GM18526 (cell line): ENCODE measurements around the gene TMEM52.

Source experiments
- POLR2A ChIP-seq: IDR thresholded peaks from 3 replicates; pipeline ENCODE4 v1.6.1; 2011; ENCODE audit not compliant: insufficient read length; ENCODE audit errors: extremely low read depth

TMEM52 gene

DNA sequence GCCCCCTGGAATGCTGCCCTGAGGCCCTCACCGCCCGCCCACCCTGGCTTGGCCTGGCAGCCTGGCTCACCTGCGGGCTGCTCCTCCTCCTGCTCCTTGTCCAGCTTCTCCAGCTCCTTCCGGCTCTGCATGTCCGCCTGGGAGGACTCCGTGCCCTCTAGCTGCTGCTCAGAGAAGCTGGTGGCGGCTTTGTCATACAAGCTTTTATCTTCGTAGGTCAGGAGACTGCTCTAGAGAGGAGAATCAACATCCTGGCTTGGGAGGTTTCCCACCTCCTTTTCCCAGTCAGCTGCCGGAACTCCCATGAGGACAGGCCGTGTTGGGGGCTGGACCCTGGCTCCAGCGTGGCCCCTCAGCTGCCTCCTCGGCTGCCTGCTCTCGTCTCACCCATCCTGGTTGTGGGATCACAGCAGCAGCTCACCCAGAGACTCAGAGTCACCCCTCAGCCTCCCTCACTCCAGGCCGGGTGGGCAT lies 36.6 kb upstream of the TMEM52 start:
- no peak for TF ChIP-seq POLR2A

DNA sequence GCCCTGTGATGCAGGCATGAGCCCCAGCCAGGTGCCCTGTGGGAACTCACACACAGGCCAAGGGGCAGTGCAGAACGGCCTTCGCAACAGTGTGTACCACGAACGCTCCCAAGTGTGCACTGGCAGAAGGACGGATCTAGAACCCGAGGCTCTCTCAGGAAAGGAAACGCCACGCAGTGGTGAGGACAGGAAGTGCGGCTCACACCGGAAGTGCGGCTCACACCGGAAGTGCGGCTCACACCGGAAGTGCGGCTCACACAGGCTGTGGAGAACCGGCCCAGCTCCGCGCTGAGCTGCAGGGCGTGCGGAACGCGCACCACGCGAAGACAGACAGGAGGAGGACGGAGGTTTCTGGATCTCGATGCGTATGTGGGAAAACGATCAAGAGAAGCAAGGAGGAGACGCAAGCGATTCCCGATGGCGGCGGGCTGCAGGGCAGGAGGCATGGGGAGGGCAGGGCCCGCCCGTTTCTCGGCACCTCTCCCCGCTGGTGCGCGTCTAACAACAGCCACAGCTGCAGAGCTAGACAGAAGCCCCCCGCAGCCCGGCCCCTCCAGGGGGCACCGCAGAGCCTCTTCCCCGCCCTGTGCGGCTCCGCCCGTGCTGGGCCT lies 35.9 kb upstream of the TMEM52 start:
- no peak for TF ChIP-seq POLR2A

DNA sequence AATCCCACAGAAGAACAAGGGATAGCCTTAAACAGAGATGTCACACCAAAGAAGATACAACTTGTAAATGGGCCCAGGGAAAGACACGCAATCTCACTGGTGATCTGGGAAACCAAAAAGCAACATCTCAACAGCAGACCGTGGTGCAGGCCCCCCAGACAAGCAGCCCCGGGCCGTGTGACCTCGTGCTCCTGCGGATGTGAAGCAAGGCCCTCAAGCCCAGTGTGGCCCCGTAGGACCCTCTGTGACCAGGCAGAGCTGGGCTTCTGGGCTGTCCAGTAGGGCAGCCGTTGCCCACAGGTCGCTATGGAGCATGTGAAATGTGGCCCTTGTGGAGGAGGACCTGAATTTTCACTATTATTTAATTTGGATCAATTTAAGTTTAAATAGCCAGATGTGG lies 34.9 kb upstream of the TMEM52 start:
- TF ChIP-seq POLR2A = no peak

DNA sequence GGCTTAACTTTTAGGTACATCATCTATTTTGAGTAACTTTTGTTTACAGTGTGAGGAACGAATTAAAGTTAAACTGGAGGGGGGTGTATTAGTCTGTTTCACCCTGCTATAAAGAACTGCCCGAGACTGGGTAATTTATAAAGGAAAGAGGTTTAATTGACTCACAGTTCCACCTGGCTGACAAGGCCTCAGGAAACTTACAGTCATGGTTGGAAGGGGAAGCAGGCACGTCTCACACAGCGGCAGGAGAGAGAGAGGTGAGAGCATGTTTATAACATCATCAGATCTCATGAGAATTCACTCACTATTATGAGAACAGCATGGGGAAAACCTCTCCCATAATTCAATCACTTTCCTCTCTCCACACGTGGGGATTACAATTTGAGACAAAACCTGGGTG lies 31.9 kb upstream of the TMEM52 start:
- no peak for TF ChIP-seq POLR2A

DNA sequence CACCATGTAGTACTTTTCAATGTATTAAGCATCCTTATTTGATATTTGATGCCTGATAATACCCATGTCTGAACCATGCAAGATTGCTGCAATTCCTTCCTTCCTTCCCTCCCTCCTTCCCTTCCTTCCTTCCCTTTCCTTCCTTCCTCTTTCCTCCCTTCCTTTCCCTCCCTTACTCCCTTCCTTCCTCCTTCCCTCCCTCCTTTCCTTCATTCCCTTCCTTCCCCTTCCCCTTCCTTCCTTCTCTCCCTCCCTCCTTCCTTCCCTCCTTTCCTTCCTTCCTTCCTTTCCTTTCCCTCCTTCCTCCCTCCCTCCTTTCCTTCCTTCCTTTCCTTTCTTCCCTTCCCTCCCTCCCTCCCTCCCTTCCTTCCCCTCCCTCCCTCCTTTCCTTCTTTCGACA lies 29.7 kb upstream of the TMEM52 start:
- TF ChIP-seq POLR2A = no peak

DNA sequence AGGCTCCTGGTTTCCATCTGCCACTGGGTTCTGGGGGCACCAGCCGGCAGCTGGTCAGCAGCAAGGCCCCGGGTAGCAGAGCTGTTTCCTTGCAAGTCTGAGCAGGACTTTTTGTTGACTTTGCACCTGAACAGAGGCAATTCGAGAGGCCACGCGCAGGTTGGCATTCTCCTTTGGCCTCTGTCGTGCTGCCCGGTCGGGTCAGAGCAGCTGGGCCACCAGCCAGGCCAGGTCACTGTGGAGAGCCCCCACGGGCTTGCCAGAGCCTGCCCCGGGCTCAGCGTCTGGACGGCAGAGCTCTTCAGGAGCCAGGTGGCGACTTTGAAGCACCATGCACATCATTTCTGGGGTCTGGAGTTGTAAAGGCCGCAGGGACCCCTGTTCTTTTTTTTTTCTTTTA lies 28.4 kb upstream of the TMEM52 start:
- TF ChIP-seq POLR2A = no peak

DNA sequence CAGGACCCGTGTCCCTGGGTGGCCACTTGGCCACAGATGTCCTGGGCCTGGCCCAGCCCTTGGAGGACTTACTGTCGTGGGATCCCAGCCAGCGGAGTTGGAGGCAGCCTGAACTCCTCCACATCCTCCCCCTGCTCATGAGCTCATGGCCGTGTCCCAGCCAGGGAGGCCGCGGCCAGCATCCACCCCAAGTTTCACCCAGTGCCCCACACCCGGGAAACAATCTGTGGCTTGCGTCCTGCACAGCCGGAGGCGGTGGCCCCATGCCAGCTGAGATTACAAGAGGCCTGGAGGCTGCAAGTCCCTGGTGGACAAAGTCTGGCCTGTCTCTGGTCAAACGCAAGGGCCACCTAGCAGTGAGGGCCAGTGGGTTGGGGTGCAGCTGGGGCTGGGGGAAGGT lies 27.5 kb upstream of the TMEM52 start:
- TF ChIP-seq POLR2A = no peak

DNA sequence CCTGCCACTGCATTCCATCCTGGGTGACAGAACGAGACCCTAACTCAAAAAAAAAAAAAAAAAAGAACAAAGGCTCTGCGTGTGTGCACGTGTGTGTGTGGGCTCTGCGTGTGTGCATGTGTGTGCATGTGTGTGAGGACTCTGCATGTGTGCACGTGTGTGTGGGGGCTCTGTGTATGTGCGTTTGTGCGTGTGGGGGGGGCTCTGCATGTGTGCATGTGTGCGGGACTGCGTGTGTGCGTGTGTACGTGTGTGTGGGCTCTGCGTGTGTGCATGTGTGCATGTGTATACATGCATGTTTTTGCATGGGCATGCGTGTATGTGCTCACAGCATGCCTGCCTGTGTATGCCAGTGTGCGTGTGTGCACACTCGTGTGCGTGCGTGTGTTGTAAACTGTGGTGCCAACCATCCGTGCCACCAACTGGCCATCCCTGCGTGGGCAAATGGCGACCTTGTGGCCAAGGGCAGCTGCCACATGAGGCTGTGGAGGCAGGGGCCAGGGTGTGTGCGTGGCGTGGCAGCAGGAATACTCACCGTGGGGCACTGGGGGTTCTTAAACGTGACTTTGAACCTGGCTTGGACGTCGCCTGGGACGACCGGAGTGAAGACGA lies 26.8 kb upstream of the TMEM52 start:
- TF ChIP-seq POLR2A = no peak

DNA sequence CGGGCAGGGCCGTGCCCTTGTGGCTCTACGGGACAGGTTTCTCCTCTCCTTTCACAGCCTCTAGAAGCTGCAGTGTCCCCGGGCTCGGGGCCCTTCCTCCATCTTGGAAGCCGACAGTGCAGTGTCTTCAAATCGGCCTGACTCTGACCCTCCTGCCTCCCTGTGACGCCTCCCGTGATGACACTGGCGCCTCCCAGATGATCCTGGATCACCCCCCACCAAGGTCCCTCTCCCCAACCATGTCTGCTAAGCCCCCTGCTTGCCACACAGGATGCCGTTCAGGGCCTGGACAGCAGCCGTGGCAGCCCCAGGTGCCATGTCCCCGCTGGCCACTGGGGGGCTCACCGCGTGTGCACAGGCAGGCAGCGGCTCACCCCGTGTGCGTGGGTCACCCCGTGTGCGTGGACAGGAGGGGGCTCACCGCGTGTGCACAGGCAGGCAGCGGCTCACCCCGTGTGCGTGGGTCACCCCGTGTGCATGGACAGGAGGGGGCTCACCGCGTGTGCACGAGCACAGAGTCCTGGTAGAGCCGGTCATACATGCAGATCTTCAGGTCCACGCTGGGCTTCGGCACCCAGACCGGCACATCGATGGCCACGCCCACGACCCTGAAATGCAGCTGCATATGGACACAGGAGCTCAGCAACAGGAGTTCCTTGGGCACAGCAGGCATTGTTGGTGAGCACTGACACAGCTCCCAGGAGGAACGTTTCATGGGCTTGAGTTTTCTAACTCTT lies 24.9 kb upstream of the TMEM52 start:
- TF ChIP-seq POLR2A = no peak

DNA sequence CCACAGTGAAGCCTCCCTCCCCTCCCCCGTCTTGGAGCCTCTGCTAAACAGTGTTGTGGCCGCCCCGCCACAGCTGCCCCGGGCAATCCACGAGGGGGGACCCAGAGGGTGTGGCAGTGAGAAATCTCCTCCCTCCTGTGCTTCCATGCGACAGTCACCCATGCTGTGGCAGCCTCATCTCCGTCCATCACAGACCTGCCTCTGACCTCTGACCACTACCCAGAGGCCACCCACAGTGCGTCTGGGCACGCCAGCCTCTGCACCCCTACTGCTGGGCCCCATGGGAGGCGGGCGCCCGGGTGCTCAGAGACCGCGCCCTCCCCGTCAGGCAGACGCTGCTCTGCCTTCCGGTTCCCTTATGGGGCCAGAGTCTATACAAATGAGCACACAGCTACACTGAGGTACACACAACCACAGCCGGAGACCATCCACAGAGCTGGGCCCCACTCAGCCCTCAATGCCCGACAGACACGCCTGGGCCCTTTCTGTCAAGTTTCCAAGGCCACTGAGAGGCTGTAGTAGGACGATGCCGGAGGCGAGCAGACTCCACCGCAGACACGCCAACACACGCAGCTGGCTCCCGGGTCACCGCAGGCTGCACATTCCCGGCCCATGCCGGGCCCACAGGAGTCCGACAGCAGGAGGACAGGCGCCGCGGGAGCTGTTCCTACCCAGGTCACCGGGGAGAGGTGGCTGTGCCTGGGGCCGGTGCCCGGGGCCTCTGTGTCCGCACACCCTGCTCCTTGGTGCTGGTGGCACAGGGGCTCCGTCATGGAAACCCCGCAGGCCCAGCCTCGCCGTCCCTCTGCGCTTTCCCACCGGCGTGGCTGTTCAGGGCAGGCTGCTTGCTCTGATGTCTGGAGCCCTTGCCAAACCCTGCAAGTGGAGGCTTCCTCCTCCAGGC lies 23.9 kb upstream of the TMEM52 start:
- TF ChIP-seq POLR2A = no peak

DNA sequence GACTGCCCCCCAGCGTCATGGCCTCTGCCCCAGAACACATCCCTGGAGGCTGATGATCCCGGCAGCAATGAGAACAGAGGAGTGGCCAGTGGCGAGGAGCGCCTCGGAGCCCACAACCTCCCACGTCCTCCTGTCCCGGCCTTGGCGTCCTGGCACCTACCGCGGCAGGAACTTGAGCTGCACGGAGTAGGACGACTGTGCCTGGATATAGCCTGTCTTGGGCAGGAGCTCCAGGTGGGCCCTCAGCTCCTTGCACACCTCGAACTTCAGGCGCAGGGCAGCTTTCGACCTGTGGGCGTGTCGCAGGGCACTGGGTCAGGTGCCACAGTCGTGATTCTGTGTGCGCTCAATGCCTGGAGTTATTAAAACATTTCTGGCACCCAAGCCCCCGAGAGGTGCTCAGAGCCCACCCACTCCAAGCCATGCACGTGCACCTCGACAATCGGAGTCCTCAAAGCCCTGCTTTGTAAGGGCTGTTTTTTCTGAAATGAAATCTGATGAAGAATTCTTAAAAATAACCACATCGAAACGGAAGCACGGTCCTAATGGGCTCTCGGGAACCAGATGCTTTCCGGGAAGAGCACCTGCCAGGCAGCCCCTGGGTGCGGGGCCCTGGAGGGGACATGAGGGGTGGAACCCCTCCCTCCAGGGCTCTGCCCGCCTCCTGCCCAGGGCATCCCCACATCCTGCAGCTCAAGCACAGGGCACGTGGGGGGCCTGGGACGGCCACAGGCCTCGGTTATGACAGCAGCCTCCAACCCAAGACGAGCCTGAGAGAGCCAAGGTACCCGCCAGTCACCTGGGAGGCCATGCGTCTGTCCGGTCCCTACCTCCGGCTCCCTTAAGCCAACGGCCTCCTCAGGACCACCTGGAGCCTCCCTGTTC lies 23.0 kb upstream of the TMEM52 start:
- TF ChIP-seq POLR2A = no peak

DNA sequence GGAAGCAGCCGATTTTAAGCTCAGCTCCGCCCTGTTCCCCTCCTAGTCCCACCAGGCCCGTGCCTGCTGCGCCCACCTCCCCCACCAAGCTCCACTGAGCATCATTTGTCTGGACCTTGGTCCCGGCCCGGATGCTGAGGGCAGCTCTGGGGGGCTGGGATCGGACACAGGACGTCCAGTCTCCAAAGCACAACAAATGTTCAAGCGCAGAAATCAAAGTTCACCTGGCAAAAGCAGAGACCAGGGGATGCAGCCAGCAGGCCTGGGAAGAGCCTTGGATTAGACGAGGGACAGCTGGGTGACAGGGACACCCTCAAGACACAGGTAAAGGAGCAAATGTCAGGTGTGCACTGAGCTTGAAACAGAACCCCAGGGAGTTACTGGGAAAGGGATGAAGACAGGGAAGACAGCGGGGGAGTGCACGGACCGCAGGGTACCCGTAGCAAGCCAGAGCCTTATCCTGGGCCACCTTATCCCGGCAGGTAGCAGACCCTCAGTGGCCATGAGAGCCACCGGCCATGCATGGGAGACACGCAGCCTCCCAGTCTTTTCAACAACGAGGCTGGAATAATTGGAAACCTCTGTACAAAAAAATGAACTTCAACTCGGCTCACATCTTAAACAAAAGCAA lies 22.2 kb upstream of the TMEM52 start:
- TF ChIP-seq POLR2A = no peak

DNA sequence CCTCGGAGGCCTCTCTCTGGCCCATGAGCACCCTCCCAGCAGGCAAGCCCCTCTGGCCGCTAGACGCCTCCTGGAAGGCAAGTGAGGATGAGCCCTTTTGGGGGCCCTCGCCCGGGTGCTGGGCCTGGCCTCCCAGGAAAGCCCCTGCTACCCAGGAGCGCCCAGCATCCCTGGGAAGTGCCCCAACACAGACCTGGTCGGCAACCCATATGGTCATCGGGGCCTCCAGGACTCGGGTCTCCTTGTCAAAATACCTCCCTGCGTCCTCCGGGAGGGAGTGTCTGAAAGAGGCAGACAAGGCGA lies 21.0 kb upstream of the TMEM52 start:
- no peak for TF ChIP-seq POLR2A
